ENCODE measurements around the gene DBNDD2.

- no peak for TF ChIP-seq CTCF (conservative IDR thresholded peaks at IDR 0.05 in 1 of 2, IDR thresholded peaks at IDR 0.05 in 1 of 2; ENCODE audit: low read depth in 1 of 2, low read length in 2 of 2)
- no peak for TF ChIP-seq EZH2 (IDR thresholded peaks at IDR 0.05; ENCODE audit: low read length, missing control alignments)
These were observed 2.8 kb downstream of the DBNDD2 start for GRCh38 chr20:45410887-45411286.
